IPS-15b (cell line): ENCODE measurements around the gene NOX4.

Experiments used
- H3K27me3 ChIP-seq: one replicate; pipeline ENCODE4 v1.6.1; 2013; ENCODE audit warnings: low read length; ENCODE audit not compliant: control insufficient read depth, insufficient read depth
- H3K36me3 ChIP-seq: one replicate; pipeline ENCODE4 v1.6.1; 2013; ENCODE audit warnings: low read length; ENCODE audit not compliant: control insufficient read depth, insufficient read depth
- H3K4me1 ChIP-seq: one replicate; pipeline ENCODE4 v1.6.1; 2013; ENCODE audit warnings: mild to moderate bottlenecking, low read length; ENCODE audit not compliant: control insufficient read depth, insufficient read depth
- H3K4me3 ChIP-seq: one replicate; pipeline ENCODE4 v1.5.1; 2013; ENCODE audit warnings: low read depth, low read length
- H3K9ac ChIP-seq: one replicate; pipeline ENCODE4 v1.6.1; 2013; ENCODE audit warnings: low read depth, mild to moderate bottlenecking, low read length
- H3K9me3 ChIP-seq: one replicate; pipeline ENCODE4 v1.6.1; 2013; ENCODE audit warnings: mild to moderate bottlenecking, low read length; ENCODE audit not compliant: control insufficient read depth, insufficient read depth

The NOX4 gene

GRCh38 chr11:89502301-89502700 is 11.1 kb upstream of the NOX4 start:
- H3K4me1 ChIP-seq, result peaks cover 6% of the 10 kb centered on the region
- no peaks in the 10 kb centered on the region for H3K36me3 ChIP-seq
- no peaks in the 10 kb centered on the region for H3K27me3 ChIP-seq
- no peak overlapping the region for H3K4me3 ChIP-seq
- H3K9me3 ChIP-seq, result no peaks in the 10 kb centered on the region
- no peak overlapping the region for H3K9ac ChIP-seq

DNA sequence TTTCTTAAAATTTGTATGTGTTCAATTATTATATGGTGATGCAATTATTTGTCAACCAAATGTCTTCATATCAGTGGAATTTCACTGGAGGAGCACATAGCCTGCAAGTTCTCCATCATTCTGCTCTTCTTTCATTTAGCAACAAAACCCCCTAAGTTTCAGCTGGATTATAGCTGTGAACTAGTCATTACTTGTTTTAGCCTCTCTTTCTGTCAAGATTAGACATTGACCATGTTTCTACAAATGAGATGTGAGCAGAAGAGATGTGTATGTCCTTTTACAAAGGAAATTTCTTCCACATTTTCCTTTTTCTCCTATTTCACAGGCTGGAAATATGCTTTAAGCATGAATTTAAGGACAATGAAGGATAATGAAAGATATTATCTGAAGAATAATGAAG is 9.2 kb upstream of the NOX4 start:
- Histone ChIP-seq H3K4me3 (no peak overlapping the region), H3K4me1 (peaks cover 6% of the 10 kb centered on the region), H3K9me3 (no peaks in the 10 kb centered on the region), H3K9ac (no peak overlapping the region), H3K36me3 (no peaks in the 10 kb centered on the region), H3K27me3 (no peaks in the 10 kb centered on the region)

DNA sequence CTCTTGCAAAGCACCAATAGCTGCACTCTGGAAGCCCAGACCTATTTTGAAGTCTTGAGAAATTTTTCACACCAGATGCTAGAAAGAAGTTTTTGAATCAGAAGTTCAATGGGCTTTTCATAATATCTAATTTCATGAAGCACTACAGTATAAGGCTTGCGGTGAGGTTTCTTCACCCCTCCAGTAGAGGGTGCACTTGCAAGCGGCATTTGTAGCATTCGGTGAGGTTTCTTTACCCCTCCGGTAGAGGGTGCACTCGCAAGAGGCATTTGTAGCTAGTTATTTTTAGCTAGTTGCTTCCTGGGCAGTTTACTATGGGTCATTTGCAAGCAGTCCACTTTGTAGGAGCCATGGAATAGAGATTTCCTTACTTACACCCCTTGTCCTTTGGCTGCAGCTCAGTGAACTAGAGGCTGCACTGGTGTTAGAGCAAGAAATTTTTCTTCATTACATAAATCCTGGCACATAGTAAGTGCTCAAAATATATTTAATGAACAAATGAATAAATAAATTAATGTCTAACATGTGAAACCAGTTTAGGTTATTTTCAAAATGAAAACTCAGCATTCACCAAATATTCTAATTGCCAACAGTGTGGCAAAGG is 7.8 kb upstream of the NOX4 start:
- Histone ChIP-seq H3K4me1 (peaks cover 6% of the 10 kb centered on the region), H3K9me3 (no peaks in the 10 kb centered on the region)

DNA sequence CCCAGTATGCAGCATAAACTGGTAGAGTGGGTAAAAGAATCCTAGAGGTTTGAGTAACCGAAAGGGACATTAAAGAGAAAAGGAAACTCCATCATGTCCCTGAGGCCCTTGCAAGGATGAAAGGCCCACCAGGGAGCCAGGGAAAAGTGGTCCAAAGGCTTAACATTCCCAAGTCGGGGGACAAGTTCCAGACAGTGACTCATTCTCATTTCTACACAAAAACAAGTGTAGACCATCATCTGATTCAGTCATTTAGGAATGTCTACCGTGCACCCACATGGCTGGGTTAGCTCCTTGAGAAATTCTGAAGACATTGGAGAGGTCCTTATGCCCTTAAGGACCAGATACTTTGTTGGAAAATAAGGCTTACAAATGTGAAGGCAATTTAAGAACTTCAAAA is 4.8 kb upstream of the NOX4 start:
- no peak overlapping the region for H3K4me3 ChIP-seq

More for the DNA sequence above, 7.8 kb upstream of the NOX4 start:
- Histone ChIP-seq H3K36me3 (no peaks in the 10 kb centered on the region), H3K9ac (no peak overlapping the region), H3K4me3 (no peak overlapping the region), H3K27me3 (no peaks in the 10 kb centered on the region)

GRCh38 chr11:89493431-89493830 is 2.3 kb upstream of the NOX4 start:
- no peaks in the 10 kb centered on the region for H3K4me1 ChIP-seq
- H3K9me3 ChIP-seq, result no peaks in the 10 kb centered on the region
- no peak overlapping the region for H3K9ac ChIP-seq
- no peaks in the 10 kb centered on the region for H3K36me3 ChIP-seq
- peaks cover 4% of the 10 kb centered on the region for H3K27me3 ChIP-seq
- H3K4me3 ChIP-seq, result no peak overlapping the region

More for the DNA sequence above, 4.8 kb upstream of the NOX4 start:
- H3K9ac ChIP-seq, result no peak overlapping the region
- no peaks in the 10 kb centered on the region for H3K36me3 ChIP-seq
- no peaks in the 10 kb centered on the region for H3K27me3 ChIP-seq
- no peaks in the 10 kb centered on the region for H3K4me1 ChIP-seq
- H3K9me3 ChIP-seq, result no peaks in the 10 kb centered on the region

DNA sequence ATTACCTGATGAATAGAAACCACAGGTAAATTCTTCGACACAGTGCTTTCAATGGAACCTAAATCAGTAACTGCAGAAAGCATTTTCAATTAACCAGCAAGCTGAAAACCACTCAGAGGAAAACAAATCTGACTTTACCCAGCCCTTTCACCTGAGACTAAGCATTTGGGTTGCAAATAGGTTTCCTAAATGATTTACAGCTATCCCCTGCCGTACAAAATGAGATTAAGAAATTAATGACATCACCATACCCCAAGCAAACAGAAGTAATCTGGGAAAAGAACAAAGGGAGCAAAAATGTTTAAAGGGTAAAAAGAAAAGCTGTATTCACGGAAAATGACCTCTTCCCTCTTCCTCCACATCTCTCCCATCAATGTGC is 584 bp downstream of the NOX4 start:
- H3K27me3 ChIP-seq, result peaks cover 4% of the 10 kb centered on the region
- H3K36me3 ChIP-seq, result no peaks in the 10 kb centered on the region
- H3K4me1 ChIP-seq, result no peaks in the 10 kb centered on the region
- H3K9ac ChIP-seq, result peak overlapping the region; percentile 1
- peak overlapping the region; percentile 50 for H3K4me3 ChIP-seq
- H3K9me3 ChIP-seq, result no peaks in the 10 kb centered on the region

GRCh38 chr11:89489930-89490329 is 1.2 kb downstream of the NOX4 start:
- H3K9ac ChIP-seq, result no peak overlapping the region
- peaks cover 4% of the 10 kb centered on the region for H3K27me3 ChIP-seq
- H3K4me1 ChIP-seq, result no peaks in the 10 kb centered on the region
- no peak overlapping the region for H3K4me3 ChIP-seq
- H3K36me3 ChIP-seq, result no peaks in the 10 kb centered on the region
- no peaks in the 10 kb centered on the region for H3K9me3 ChIP-seq

DNA sequence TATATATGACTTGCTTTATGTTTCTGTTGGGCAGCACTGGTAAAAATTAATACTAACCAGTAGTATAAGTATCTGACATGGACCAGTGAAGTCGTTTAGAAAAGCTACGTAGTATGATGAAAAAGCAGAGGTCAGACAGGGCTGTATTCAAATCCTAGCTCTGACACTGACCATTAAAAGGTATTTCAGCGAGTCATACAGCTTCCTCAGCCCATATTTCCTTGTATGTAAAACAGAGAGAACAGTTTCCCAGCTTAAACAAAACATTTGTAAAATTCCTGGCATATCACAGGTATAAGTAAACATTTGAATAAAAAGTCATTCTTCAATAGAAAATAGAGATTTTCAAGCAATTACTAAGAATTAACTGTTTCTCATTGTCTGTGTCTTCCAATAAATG is 4.2 kb downstream of the NOX4 start:
- H3K9me3 ChIP-seq, result no peaks in the 10 kb centered on the region
- no peak overlapping the region for H3K4me3 ChIP-seq

GRCh38 chr11:89484896-89485295 is 6.3 kb downstream of the NOX4 start:
- H3K4me1 ChIP-seq, result no peaks in the 10 kb centered on the region
- H3K36me3 ChIP-seq, result no peaks in the 10 kb centered on the region
- H3K27me3 ChIP-seq, result no peaks in the 10 kb centered on the region
- H3K9me3 ChIP-seq, result no peaks in the 10 kb centered on the region
- H3K9ac ChIP-seq, result no peak overlapping the region
- no peak overlapping the region for H3K4me3 ChIP-seq

More for the DNA sequence above, 4.2 kb downstream of the NOX4 start:
- Histone ChIP-seq H3K27me3 (peaks cover 4% of the 10 kb centered on the region), H3K36me3 (no peaks in the 10 kb centered on the region), H3K4me1 (no peaks in the 10 kb centered on the region), H3K9ac (no peak overlapping the region)

DNA sequence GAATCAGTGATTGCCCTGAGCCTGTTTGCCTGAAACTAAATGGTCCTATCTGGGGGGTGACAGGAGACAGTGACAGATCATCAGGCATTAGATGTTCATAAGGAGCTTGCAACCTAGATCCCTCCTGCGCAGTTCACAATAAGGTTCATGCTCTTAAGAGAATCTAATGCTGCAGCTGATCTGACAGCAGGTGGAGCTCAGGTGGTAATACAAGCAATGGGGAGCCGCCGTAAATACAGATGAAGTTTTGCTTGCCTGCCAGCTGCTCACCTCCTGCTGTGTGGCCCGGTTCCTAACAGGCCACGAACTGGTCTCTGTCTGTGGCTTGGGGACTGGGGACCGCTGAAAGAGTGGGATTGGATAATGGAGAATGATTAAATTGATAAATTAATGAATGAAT is 14.0 kb downstream of the NOX4 start:
- no peaks in the 10 kb centered on the region for H3K4me1 ChIP-seq
- H3K36me3 ChIP-seq, result no peaks in the 10 kb centered on the region
- no peaks in the 10 kb centered on the region for H3K27me3 ChIP-seq
- no peaks in the 10 kb centered on the region for H3K9me3 ChIP-seq
- no peak overlapping the region for H3K9ac ChIP-seq
- H3K4me3 ChIP-seq, result no peak overlapping the region

GRCh38 chr11:89463266-89463780 is 27.9 kb downstream of the NOX4 start:
- H3K9ac ChIP-seq, result no peak overlapping the region
- no peaks in the 10 kb centered on the region for H3K4me1 ChIP-seq
- H3K27me3 ChIP-seq, result no peaks in the 10 kb centered on the region
- H3K9me3 ChIP-seq, result no peaks in the 10 kb centered on the region
- no peak overlapping the region for H3K4me3 ChIP-seq
- no peaks in the 10 kb centered on the region for H3K36me3 ChIP-seq

GRCh38 chr11:89458716-89459115 is 32.5 kb downstream of the NOX4 start:
- H3K4me3 ChIP-seq, result no peak overlapping the region
- no peaks in the 10 kb centered on the region for H3K36me3 ChIP-seq
- H3K4me1 ChIP-seq, result no peaks in the 10 kb centered on the region
- no peaks in the 10 kb centered on the region for H3K9me3 ChIP-seq
- H3K27me3 ChIP-seq, result no peaks in the 10 kb centered on the region
- H3K9ac ChIP-seq, result no peak overlapping the region
